Fibroblast of lung (primary cell): ENCODE results near the gene CDC42SE2. TPM values are rescaled to one million over a fixed set of nuclear protein-coding genes. Genes with fewer than 3 reads are reported as not detected.

Experiments
- DNase-seq, 2 donors: peaks; one replicate each; pipeline versions ENCODE4 v3.0.0 to v3.0.0-alpha.2; 2010; ENCODE audit warnings: low read depth in 2 of 2
- H2AFZ ChIP-seq: 2 replicates; pipeline ENCODE4 v1.5.1; 2012; ENCODE audit warnings: low read length, control low read depth, inconsistent platforms
- H3K27ac ChIP-seq: 2 replicates; pipeline ENCODE4 v1.5.1; 2011; ENCODE audit warnings: low read length, control low read depth; ENCODE audit not compliant: insufficient read depth
- H3K27me3 ChIP-seq: 2 replicates; pipeline ENCODE4 v1.5.1; 2011; ENCODE audit warnings: mild to moderate bottlenecking, low read length; ENCODE audit not compliant: control insufficient read depth, insufficient read depth
- H3K36me3 ChIP-seq: 2 replicates; pipeline ENCODE4 v1.5.1; 2011; ENCODE audit warnings: low read length; ENCODE audit not compliant: control insufficient read depth, insufficient read depth
- H3K4me1 ChIP-seq: 2 replicates; pipeline ENCODE4 v1.5.1; 2011; ENCODE audit warnings: low read length; ENCODE audit not compliant: control insufficient read depth, insufficient read depth; ENCODE audit errors: extremely low read depth
- H3K4me2 ChIP-seq: 2 replicates; pipeline ENCODE4 v1.5.1; 2011; ENCODE audit warnings: low read length, control low read depth; ENCODE audit not compliant: insufficient read depth; ENCODE audit errors: extremely low read depth
- H3K4me3 ChIP-seq, 4 experiments: fragments of 200-600 bp in 1 of 4; sonication (generic) in 1 of 4; replicated peaks in 1 of 4; 2 replicates each; pipeline ENCODE4 v1.5.1; 2011 to 2016; ENCODE audit warnings: low read length in 4 of 4, low read depth in 3 of 4, mild to moderate bottlenecking in 3 of 4, control low read depth in 2 of 4, inconsistent platforms in 1 of 4, mixed read lengths in 1 of 4; ENCODE audit not compliant: insufficient read depth in 1 of 4; ENCODE audit errors: control extremely low read depth in 1 of 4
- H3K79me2 ChIP-seq: 2 replicates; pipeline ENCODE4 v1.5.1; 2012; ENCODE audit warnings: mild to moderate bottlenecking, low read length, inconsistent platforms; ENCODE audit not compliant: control insufficient read depth, insufficient read depth
- H3K9ac ChIP-seq: 2 replicates; pipeline ENCODE4 v1.5.1; 2011; ENCODE audit warnings: mild to moderate bottlenecking, low read length, control low read depth; ENCODE audit not compliant: insufficient read depth
- H3K9me3 ChIP-seq: 2 replicates; pipeline ENCODE4 v1.5.1; 2012; ENCODE audit warnings: low read depth, low read length; ENCODE audit not compliant: control insufficient read depth, insufficient read depth
- H4K20me1 ChIP-seq: 2 replicates; pipeline ENCODE4 v1.5.1; 2011; ENCODE audit warnings: low read length; ENCODE audit not compliant: control insufficient read depth, insufficient read depth; ENCODE audit errors: extremely low read depth
- CTCF ChIP-seq, 2 donors: IDR thresholded peaks in 1 of 2; conservative IDR thresholded peaks in 1 of 2; 1 replicate in 1 of 2; 2 replicates in 1 of 2; pipeline ENCODE4 v1.5.1; 2011 to 2012; ENCODE audit warnings: low read length in 2 of 2, control low read depth in 1 of 2, inconsistent platforms in 1 of 2, low read depth in 1 of 2, mild to moderate bottlenecking in 1 of 2
- EZH2 ChIP-seq: IDR thresholded peaks from 2 replicates; pipeline ENCODE4 v1.5.1; 2012; ENCODE audit warnings: low read length, control low read depth, mild to moderate bottlenecking; ENCODE audit errors: missing control alignments
- polyA minus RNA-seq: library from RNA; depleted of rRNA, polyadenylated mRNA; stranded (reverse); fragments of >200 nt; gene quantifications from 2 replicates; pipeline ENCODE4 v1.2.3, GENCODE V29; 2011; ENCODE audit warnings: low replicate concordance
- polyA plus RNA-seq, 2 donors: library from polyadenylated mRNA; depleted of rRNA in 1 of 2; stranded (reverse) in 1 of 2; unstranded in 1 of 2; fragments of >200 nt; gene quantifications; 2 replicates each; pipeline ENCODE4 v1.2.1, GENCODE V29; 2011 to 2012; ENCODE audit warnings: missing spikeins in 1 of 2
- total RNA-seq: library from RNA; depleted of rRNA; stranded (reverse); fragments of >200 nt; gene quantifications from 2 replicates; pipeline ENCODE4 v1.2.1, GENCODE V29; 2014

Gene CDC42SE2
- total RNA-seq = 16.4 and 26.1 TPM in 2 replicates
- 26.1 and 26.5 TPM in 2 replicates for polyA plus RNA-seq
- polyA plus RNA-seq (2012) = 13.2 and 13.4 TPM in 2 replicates
- polyA minus RNA-seq = 4.1 and 8.4 TPM in 2 replicates

- Histone ChIP-seq H4K20me1 (no peaks in the 10 kb centered on the region), H3K79me2 (peaks cover 39% of the 10 kb centered on the region)
- DNase-seq = peak; percentile 77 to 83
Measured at GRCh38 chr5:131263648-131264450, at the start of gene CDC42SE2. TSS of gene CDC42SE2 (plus strand) at chr5:131264053. CDS start at chr5:131359494, 95,441 bp downstream.

GRCh38 chr5:131214609-131215227 lies 49.1 kb upstream of the CDC42SE2 start:
- Histone ChIP-seq H3K4me1 (no peaks in the 10 kb centered on the region), H2AFZ (no peak overlapping the region), H3K4me2 (no peak overlapping the region), H4K20me1 (no peaks in the 10 kb centered on the region), H3K9me3 (no peaks in the 10 kb centered on the region), H3K9ac (no peak overlapping the region), H3K27ac (no peak overlapping the region), H3K36me3 (no peaks in the 10 kb centered on the region), H3K27me3 (no peaks in the 10 kb centered on the region), H3K79me2 (no peaks in the 10 kb centered on the region), H3K4me3 (no peak overlapping the region)
- DNase-seq = no peak
- TF ChIP-seq EZH2 = no peak
- no peak for TF ChIP-seq CTCF (conservative IDR thresholded peaks at IDR 0.05 in 1 of 2, IDR thresholded peaks at IDR 0.05 in 1 of 2; ENCODE audit: low read depth in 1 of 2, low read length in 2 of 2)

More at GRCh38 chr5:131263648-131264450, at the start of gene CDC42SE2:
- H3K27me3 ChIP-seq = no peaks in the 10 kb centered on the region
- H3K4me3 ChIP-seq = peak within 1 kb of the TSS; percentile 72 to 94 (median 92)
- peak within 1 kb of the TSS; percentile 91 for H2AFZ ChIP-seq
- no peaks in the 10 kb centered on the region for H3K4me1 ChIP-seq
- peak within 1 kb of the TSS; percentile 95 for H3K4me2 ChIP-seq
- no peaks in the 10 kb centered on the region for H3K9me3 ChIP-seq
- peak within 1 kb of the TSS; percentile 89 for H3K9ac ChIP-seq
- no peaks in the 10 kb centered on the region for H3K36me3 ChIP-seq
- TF ChIP-seq CTCF (conservative IDR thresholded peaks at IDR 0.05 in 1 of 2, IDR thresholded peaks at IDR 0.05 in 1 of 2; ENCODE audit: low read depth in 1 of 2, low read length in 2 of 2) (no peak), EZH2 (no peak)
- peak within 1 kb of the TSS; percentile 85 for H3K27ac ChIP-seq

- no peak overlapping the region for H3K9ac ChIP-seq
- H3K4me3 ChIP-seq = no peak overlapping the region
- no peak for DNase-seq
- H3K9me3 ChIP-seq = no peaks in the 10 kb centered on the region
- no peak overlapping the region for H2AFZ ChIP-seq
- TF ChIP-seq CTCF (conservative IDR thresholded peaks at IDR 0.05 in 1 of 2, IDR thresholded peaks at IDR 0.05 in 1 of 2; ENCODE audit: low read depth in 1 of 2, low read length in 2 of 2) (no peak), EZH2 (no peak)
- no peaks in the 10 kb centered on the region for H3K27me3 ChIP-seq
- H3K4me1 ChIP-seq = no peaks in the 10 kb centered on the region
- no peaks in the 10 kb centered on the region for H3K79me2 ChIP-seq
- no peak overlapping the region for H3K4me2 ChIP-seq
- H3K36me3 ChIP-seq = no peaks in the 10 kb centered on the region
- H3K27ac ChIP-seq = no peak overlapping the region
- no peaks in the 10 kb centered on the region for H4K20me1 ChIP-seq
Measured at GRCh38 chr5:131217791-131218190, 46.1 kb upstream of the CDC42SE2 start.
